ENCODE data around the gene COL18A1. TPM values are rescaled to one million over a fixed set of nuclear protein-coding genes. Genes with fewer than 3 reads are reported as not detected.

The COL18A1 gene
- total RNA-seq, 1 donor from 2014 or later: 187 TPM

GRCh38 chr21:45381865-45382696, 22.9 kb upstream of the COL18A1 start:
- DNase-seq (ENCODE audit: low read depth): no peak

GRCh38 chr21:45382697-45382997, 22.3 kb upstream of the COL18A1 start:
- no peak for DNase-seq (ENCODE audit: low read depth)

GRCh38 chr21:45383111-45383614, 21.8 kb upstream of the COL18A1 start:
- peak; percentile 48 for DNase-seq (ENCODE audit: low read depth)

DNA sequence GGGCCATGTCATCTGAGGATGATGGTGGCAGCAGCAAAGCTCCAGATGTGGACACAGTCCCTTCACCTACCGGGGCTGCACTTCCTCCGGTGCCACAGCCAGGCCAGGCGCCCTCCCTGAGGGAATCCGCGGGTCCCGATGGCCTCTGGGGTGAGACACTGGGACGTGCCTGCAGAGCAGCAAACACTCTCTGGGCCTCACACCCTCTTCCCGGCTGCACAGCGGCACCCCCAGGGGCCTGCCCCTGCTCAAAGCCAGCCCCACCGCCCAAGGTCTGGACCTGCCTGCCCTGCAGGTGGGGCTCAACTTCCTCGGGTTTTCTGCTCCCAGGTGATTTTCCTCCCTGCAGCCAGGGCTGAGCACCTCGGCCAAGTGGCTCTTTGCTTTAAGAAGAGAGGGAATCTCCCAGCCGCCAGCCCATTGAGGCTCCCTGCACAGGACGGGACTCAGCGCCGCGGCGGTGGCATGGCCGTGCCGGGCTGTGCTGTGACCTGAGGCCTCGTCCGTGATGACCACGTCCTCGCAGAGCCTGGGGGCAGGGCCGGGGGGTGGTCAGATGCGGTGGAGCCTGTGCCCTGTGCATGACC, 21.3 kb upstream of the COL18A1 start:
- no peak for DNase-seq (ENCODE audit: low read depth)

- DNase-seq (ENCODE audit: low read depth): no peak
Observed at GRCh38 chr21:45384656-45385548, 20.1 kb upstream of the COL18A1 start.

DNA sequence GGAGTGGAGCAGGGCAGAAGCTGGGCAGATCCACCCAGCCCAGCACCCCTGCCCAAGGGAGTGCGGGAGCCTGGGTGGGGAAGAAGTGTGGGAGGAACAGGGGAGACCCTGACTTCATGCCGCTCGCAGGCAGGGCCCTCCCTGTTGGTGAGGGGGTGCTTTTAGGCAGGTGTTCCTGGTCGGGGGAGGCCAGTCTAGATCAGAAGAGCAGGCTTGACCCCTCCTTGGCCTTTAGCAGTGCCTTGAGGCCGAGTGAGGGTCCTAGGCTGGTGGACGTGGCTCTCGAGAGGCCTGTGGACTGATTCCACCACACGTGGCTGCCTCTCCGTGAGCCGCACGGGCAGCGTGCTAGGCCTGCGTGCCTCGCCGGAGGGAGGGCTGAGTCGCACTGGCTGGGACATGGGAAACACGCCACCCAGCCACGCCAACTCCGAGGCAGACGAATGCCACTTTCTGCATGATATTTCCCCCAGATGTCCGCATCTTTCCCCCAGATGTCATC, 19.4 kb upstream of the COL18A1 start:
- DNase-seq (ENCODE audit: low read depth): no peak

DNA sequence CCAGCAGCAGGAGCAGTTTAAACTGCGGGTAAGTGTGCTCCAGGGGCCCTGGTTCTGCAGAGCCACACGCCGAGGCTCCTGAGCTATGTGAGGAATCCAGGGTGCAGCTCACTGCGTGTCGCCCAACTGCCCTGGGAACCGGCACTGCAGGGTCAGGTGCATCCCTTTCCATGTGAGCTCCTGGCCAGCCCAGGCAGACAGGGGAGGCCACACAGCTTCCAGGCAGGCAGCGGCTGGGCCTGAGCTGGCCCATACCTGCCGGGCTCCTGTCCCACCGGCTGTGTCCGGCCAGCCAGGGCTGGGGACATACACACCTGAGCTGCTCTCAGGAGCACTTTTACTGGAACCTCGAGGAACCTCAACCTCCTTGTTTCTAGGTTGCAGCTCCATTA, 18.6 kb upstream of the COL18A1 start:
- DNase-seq (ENCODE audit: low read depth): no peak

GRCh38 chr21:45386728-45387371, 18.1 kb upstream of the COL18A1 start:
- DNase-seq (ENCODE audit: low read depth): peak; percentile 86

DNA sequence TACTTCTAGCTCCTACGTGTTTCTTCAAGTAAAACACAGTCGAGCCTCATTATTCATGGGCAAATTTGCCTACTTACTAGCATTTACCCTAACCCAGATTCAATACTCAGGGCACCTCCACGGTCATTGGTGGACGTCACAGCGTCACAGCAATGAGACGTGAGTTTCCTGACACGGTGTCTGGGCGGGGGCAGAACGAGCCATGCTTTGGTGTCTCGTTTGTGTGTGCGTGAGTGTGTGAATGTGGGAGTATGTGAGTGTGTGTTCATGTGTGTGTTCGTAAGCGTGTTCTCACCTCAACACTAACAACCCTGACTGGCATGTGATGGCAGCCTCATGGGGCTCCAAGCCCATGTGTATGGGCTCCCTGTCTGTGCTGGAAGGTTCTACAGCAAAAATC, 17.5 kb upstream of the COL18A1 start:
- DNase-seq (ENCODE audit: low read depth): no peak

DNA sequence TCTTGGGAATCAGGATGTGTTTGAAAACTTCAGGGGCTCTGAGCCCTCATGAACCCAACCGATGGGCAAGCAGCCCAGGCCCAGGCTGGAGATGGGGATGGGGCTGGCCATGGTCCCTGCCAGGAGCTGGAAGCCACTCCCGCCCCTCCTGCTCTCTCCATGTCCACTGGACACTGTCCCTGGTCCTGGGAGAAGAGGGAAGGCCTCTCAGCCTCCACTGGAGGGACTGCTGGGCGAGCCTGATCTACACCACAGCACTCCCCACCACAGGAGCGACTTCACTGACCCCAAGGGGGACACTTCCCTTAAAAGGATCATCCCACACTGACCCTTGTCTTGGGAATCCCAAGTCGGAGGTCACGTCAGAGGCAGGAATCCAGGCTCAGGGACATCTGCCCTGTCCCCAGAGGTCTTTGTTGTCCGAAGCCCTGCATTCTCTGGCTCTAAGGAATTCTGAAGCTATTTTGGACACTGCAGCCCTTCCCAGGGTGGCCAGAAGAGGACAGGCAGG, 16.9 kb upstream of the COL18A1 start:
- peak; percentile 71 for DNase-seq (ENCODE audit: low read depth)

GRCh38 chr21:45388611-45389296, 16.2 kb upstream of the COL18A1 start:
- DNase-seq (ENCODE audit: low read depth): no peak

- DNase-seq (ENCODE audit: low read depth): no peak
Observed at GRCh38 chr21:45390121-45390751, 14.7 kb upstream of the COL18A1 start.

DNA sequence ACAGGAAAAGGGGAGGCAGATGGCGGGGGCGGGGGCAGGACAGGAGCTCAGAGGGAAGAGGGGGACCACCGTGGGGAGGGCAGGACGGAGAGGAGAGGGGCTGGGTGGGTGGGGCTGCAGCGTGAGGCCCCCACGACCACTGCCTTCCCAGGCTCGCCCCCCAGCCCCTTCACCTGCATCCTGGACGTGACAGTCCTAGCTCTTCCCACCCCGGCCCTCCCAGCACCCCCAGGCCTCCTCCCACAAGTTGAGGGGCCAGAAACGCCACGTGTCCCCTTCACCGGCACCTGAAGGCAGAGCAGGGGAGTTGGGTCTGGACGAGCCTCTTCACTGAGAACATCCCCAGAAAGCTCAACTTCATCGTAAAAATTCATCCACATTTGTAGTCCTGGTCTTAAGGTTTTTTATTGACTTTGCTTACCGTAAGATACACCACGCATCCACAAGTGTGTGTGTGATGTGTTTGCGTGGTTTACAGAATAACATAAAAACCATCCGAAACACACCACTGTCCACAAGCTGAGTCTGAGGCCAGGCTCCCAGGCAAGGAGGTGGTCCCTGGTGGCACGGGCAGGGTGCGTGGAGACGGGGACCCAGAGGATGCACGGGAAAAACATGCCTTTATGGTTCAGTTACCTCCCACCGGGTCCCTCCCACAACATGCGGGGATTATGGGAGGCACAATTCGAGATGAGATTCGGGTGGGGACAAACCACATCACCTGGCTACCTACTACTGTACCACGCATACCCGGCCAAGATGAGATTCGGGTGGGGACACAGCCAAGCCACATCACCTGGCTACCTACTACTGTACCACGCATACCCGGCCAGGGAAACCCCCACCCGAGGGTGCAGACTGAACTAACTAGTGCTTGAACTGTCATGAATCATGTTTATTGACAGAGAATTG, 13.9 kb upstream of the COL18A1 start:
- no peak for DNase-seq (ENCODE audit: low read depth)

GRCh38 chr21:45391743-45392572, 13.0 kb upstream of the COL18A1 start:
- no peak for DNase-seq (ENCODE audit: low read depth)

DNA sequence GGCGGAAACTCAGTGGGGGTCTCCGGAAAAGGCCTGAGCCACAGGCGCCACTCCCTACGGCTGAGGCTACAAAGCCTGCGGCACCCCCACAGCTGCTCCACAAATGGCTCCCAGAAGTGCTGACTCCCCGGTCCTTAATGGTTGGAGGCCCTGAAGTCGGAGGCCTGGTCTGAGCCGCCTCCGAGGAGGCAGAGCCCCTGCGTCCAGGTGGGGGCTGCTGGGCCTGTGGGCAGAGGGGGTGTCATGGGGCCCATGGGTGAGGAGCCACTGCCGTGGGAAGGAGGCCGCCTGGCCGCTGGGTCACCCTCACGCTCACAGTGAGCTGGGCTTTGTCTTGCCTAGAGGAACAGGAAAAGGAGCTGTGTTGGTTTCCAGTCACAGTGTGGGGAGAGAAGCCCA, 12.4 kb upstream of the COL18A1 start:
- DNase-seq (ENCODE audit: low read depth): no peak

- no peak for DNase-seq (ENCODE audit: low read depth)
Observed at GRCh38 chr21:45393021-45393420, 11.9 kb upstream of the COL18A1 start.

- no peak for DNase-seq (ENCODE audit: low read depth)
Observed at GRCh38 chr21:45393833-45394638, 10.9 kb upstream of the COL18A1 start.
